Stimulated activated CD8-positive, alpha-beta memory T cell treated with anti-CD3 and anti-CD28 coated beads, Interleukin-15, amount 100 ng/mL, for 4 hours (primary cell): ENCODE data around the gene PLXDC1.
"Not testable (repeated sequence)": the region's sequence is repeated elsewhere in the genome, so short reads cannot be mapped to it uniquely, and the experiment has no call there.

Source experiments
- DNase-seq, 2 donors: peaks; one replicate each; pipeline ENCODE4 v3.0.0-alpha.2; 2020; ENCODE audit warnings: low read depth in 2 of 2

PLXDC1 gene

DNA sequence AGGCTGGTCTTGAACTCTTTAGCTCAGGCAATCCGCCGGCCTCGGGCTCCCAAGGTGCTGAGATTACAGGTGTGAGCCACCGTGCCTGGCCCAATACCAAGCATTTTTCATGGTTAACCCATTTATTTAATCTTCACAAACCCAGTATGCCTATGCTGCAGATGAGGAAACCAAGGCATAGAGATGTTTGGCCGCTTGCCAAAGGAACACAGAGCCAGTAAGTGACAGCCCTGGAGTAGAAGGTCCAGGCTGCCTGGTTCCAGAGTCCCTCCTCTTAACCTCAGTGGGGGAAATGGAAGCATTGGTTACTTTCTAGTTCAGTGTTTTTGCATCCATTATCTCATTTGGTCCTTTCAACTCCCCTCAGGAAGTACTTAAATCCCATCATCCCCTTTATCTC is 29.9 kb upstream of the PLXDC1 start:
- DNase-seq, result no peak

DNA sequence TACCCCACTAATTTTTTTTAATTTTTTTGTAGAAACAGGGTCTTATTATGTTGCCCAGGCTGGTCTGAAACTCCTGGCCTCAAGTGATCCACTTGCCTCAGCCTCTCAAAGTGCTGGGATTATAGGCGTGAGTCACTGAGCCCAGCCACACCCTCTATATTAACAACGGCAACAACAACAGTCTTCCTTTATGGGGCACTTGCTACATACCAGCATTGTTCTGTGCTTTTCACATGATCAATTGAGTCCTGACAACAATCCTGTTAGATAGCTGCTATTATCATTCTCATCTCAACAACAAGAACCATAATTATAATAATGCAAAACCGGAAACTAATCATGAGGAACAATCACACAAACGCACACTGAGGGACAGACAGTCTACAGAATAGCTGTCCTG is 27.1 kb upstream of the PLXDC1 start:
- DNase-seq, result no peak

DNA sequence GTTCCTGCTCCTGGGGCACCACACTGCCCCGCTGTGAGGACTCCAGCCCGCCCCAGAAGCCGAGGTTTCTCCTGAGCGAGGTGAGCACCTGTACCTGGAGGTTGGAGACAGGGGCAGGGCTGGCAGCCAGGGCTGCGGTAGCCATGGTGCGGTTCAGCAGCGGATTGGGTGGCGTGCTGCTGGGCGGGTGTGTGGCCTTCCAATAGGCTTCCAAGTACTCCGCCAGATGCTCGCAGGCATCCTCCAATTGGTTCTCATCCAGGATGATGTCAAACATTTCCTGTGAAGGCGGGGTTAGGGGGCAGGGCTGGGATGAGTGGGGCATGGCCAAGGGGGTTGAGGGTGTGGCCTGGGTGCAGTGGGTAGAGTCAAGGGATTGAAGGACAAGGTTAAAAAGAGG is 25.8 kb upstream of the PLXDC1 start:
- no peak for DNase-seq

DNA sequence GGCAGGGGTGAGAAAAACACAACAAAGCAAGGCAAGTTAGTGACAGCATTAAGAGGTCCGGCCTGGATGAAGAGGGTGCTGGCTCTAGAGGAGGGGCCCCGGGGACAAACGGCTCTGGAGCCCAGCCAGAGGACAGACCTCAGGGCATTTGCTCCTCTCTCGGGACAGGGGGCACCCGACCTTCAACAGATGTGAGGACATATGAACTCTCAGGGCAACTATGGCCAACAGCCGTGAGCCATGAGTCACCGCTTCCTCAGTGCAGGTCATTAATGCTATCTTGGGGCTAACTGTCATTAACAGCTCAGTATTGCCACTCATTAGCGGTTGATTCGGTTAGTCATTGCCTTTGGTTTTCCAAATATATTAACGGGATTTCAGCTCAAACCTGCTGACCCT is 24.3 kb upstream of the PLXDC1 start:
- DNase-seq, result no peak

DNA sequence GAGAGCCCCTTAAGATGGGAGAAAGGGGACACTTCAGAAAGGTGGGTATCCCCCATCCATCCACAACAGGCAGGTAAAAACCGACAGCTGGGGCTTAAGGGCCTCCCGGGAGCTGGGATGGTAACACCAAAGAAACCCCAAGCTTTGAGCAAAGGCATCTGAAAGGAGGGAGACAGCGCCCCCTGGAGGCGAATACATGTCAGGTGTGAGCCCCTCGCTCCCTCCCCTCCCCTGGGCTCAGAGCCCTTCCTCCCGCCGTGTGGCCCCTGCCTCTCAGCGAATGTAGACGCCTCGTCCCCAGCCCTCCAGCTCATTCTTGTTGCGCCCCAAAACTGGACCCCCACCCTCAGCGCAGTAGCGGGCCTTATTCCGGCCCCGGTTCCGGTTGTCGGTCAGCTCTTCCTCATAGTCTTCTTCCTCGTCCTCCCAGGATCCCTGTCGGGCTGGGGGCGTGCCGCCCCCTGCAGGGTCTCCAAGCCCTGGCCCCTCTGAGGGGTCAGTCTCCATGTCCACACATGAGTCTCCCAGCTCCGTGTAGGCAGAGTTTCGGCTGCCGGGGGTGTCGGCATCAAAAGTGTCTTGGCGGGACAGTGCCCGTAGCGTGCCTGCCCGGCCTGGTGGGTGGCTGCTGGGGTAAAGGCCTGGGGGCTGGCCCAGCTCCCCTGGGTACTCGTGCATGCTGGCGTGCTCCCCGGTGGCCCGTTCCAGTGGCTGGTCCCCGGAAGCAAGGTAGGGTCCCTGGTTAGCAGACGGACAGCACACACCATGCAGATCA is 23.7 kb upstream of the PLXDC1 start:
- DNase-seq, result peak in 1 of 2 donors; percentile 54

DNA sequence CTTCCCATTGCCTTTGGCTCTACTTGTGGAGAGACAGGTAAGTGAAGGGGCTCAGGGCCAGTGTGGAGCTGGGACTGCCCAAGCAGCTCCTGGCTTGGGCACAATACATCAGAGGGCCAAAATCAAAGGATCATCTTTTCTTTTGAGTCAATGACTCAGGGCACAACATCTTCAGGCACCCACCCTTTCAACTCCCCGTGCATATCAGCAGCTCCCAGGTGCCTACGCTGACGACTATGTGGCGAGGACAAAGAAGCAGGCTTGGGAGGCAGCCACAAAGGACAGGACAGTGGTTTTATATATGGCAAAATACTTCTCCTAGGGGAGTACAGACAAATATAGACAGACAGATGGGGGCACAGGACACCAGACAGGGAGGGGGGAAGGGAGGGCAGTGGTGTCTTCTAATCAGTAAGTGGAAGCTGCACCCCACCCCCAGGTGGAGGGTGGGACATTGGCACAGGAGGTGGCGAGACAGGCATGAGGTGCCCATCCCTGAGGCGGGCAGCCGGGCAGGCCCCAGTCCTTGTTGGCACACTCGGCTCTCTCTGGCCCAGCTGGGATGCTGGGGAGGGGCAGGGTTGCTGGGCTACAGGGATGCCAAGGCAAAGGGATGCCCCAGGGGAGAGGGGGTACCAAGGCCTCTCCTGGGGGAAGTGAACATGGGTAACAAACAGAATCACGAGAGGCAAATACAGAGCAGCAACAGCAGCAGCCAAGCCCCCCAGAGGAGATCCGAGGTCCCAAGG is 22.3 kb upstream of the PLXDC1 start:
- DNase-seq, result no peak

DNA sequence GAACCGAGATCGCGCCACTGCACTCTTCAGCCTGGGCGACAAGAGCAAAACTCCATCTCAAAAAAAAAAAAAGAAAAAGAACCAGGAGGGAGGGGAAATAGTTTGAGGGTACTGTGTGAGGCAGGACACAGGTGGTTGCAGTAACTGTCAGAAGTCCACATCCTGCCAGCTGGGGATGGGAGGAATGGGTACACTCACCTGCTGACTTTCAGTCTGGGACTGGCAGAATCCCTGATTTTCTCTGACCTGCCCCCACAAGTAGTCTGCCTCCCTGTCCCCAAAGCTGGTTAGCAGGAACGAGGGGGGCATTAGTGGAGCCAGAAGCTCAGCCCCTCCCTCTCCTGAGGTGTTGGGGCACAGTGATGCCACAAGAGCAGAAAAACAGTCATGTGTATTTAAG is 21.6 kb upstream of the PLXDC1 start:
- DNase-seq, result no peak

DNA sequence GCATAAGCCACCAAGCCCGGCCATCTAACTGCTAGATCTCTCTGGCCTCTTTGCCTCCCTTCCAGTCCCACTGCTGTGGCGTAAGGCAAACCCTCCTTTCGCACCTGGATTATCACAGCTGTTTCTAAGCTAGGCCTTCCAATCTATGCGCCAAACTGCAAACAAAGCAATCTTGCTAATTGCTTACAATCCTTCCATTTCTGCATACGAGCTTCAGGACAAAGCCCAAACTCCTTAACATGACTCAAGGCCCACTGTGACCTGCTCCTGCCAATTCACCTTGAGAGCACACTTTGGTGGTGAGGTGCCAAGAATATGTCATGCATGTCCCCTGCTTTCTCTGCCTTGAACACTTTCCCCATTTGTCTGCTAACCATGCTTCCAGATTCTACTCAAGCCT is 20.5 kb upstream of the PLXDC1 start:
- no peak for DNase-seq

DNA sequence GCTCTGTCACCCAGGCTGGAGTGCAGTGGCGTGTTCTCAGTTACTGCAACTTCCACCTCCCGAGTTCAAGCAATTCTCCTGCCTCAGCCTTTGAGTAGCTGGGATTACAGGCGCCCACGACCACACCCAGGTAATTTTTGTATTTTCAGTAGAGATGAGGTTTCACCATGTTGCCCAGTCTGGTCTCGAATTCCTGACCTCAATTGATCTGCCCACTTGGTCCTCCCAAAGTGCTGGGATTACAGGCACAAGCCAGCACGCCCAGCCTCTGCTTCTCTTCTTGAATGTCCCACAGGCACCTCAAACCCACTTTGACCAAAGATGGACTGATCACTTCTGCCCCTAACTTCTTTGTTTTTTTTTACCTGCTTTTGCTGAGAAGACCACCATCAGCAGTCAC is 19.1 kb upstream of the PLXDC1 start:
- no peak for DNase-seq

DNA sequence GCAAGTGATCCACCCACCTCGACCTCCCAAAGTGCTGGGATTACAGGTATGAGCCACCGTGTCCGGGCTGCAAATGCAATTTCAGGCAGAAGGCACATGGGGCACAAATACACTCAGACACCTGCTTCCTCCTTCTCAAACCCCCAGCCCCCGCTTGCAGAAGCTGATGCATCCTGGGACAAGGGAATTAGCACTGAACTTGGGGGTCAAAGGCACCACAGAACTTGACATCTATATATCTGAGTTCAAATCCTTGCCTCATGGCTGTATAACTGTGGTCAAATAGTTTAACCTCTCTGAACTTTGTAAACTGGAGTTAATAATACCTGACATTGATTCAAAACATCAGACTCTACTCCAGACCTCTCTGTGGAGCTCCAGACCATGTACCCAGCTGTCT is 18.7 kb upstream of the PLXDC1 start:
- DNase-seq, result no peak

DNA sequence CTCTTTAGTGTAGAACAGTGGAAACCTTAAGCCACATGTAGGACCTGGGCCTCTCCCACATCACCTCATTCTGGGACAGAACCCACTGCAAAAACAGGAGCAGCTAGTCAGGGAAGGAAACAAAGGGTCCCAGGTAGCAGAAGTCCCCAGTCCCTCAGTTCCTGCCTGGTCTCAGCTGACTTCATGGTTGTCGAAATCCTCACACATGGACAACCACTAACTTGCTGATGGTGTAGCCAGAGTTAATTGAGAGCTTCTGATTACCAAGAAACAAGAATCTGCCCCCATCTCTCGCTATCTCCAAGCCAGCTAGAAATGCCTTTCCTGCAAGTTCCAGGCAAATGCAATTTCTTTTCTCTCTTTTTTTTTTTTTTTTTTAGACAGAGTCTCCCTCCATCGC is 18.1 kb upstream of the PLXDC1 start:
- DNase-seq, result no peak

DNA sequence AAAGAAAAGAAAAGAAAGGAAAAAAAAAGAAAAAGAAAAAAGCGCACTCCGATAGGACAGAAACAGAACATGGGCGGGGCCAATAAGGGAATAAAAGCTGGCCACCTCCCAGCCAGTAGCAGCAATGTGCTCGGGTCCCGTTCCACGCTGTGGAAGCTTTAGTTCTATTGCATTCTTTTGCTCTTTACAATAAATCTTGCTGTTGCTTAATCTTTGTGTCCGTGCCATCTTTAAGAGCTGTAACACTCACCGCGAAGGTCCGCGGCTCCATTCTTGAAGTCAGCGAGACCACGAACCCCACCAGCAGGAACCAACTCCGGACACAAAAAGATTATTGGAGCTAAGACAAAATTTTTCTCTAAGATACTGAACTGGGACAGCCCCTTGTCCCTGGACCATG is 17.7 kb upstream of the PLXDC1 start:
- DNase-seq, result no peak

DNA sequence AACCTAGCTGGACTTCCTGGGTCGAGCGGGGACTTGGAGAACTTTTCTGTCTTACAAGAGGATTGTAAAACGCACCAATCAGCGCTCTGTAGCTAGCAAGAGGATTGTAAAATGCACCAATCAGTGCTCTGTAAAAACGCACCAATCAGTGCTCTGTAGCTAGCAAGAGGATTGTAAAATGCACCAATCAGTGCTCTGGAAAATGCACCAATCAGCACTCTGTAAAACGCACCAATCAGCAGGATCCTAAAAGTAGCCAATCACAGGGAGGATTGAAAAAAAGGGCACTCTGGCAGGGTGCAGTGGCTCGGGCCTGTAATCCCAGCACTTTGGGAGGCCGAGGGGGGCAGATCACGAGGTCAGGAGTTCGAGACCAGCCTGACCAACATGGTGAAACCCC is 17.1 kb upstream of the PLXDC1 start:
- DNase-seq, result not testable (repeated sequence)

DNA sequence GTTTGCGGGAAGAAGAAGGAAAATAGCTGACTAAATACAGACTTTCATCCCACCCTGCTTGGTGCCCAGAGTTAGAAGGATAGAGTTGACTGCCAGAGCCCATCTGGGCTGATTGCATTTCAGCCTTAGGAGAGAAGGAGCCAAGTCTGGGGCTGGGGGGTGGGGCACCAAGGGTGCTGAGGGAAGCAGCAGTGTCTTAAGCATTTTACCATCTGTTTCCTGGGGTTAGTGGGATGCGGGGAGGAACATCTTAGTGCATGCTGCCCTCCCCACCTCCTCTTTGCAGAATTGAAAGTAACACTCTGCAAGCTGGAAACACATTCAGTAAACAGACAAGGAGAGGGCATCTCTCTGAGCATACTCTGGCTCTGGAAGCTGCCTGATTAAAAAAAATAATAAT is 16.0 kb upstream of the PLXDC1 start:
- DNase-seq, result no peak

DNA sequence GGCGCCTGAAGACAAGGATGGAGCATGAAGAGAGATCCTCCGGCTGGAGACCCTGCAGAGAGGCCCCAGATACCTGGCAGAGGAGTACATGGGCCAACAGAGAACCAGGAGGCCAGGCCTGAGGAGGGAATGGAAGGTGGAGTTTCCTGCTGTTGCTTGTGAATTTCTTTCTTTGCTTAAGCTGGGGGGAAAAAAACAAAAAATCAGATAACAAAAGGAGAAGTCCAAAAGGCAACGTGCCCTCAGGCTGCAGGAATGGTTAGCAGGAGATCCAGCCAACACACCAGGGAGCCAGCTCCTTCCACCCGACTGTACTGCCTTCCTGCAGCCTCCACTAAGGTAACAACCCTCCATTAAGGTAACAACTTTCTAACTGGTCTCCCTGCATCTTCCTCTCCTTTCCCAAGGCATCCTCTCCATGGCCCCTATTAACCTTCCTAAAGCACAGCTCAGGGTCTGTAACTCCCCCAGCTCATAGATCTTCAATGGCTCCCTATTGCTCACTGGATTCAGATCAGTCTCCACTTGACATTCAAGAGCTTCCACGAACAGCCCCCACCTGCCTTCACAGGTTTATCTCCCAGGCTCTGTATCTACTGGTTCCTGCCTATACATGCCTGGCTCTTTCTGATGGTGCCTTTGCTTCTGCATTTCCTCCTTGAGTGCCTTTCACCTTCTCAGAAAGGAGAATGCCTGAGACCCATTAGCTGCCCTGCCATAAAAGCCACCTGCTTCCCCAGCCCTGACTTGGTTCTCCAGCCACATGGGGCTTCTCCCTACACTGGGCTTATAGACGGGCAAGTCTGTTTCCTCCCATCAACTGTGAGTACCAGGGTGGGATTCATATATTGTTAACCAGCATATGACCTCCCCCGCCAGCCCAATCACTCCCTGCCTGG is 15.2 kb upstream of the PLXDC1 start:
- DNase-seq, result no peak

DNA sequence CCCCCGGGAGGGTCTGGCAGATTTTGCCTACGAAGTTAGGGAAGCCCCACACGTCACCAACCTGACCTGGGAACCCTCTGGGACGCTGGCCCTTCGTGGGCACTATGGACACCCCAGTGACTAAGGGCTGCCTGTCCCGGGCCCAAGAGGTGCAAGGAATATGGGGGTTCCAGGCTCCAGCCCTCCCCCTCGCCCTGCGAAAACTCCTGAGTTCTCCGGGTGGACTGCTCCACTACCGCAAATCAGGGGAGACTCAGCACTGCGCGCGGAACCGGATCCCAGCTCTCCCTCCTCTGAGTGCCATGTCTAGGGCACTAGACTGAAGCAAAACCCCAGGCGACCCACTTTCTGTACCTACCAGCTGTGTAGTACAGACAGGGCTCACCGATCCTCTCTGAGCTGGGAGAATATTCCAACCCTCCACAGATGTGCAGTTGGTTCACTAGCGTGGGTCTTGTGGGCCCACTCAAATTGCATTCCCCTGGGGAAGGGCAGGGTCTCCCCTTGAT is 14.5 kb upstream of the PLXDC1 start, which contains the start of gene ARL5C:
Gene ARL5C (minus strand): TSS at position 321 of the 509 bp plus-strand sequence. CDS start 401 bp downstream, outside the sequence.
- DNase-seq, result no peak

DNA sequence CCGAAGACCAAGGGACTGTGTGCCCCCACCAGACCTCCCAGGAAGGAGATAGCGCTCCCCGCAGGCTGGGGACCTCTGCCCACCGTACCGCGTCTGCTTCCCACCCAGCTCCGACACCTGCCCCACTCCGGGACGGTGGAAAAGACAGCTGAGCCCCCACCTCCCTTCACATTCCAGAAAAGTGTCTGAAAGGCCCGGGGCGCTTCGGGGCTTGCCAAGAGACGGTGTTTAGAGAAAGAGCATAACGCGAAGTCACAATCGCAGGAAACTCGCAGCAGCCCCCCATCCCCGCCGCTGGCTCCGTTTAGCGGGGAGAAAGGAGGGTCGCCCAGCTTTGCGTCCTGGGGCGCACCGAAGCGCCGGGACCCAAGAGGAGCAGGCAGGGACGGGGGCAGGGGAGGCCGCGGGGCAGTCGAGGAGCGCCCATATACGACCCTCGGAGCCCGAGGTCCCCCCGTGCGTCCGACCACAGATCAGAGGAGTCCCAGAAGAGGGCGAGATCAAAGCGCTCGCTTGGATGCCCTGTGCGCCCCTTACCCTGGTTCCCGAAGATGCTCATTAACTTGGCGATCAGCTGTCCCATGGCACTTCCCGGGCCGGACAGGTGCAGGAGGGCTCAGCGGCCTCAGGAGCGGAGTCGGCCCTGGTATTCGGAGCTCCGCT is 13.9 kb upstream of the PLXDC1 start:
- DNase-seq, result no peak

DNA sequence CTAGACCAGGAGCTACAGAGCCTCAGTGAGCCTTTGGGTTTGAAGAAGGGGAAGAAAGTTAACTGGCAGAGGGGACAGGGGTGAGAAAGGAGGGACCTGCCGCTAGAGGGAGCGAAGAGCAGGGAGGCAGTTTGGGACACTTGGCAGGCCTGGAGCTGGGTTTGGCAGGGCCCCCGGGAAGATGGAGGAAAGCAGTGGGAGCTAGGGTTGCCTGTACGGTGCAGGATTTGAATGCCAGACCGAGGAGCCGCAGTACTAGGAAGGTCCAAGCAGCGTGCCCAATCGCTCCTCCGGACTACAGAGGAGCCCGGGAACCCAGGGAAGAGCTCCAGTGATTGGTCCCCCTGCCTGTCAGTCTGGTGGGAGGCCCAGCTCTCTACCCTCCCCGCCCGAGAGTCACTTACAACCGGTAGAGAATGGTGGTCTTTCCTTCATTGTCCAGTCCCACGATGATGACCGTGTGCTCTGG is 13.3 kb upstream of the PLXDC1 start:
- DNase-seq, result peak; percentile 50 to 55

DNA sequence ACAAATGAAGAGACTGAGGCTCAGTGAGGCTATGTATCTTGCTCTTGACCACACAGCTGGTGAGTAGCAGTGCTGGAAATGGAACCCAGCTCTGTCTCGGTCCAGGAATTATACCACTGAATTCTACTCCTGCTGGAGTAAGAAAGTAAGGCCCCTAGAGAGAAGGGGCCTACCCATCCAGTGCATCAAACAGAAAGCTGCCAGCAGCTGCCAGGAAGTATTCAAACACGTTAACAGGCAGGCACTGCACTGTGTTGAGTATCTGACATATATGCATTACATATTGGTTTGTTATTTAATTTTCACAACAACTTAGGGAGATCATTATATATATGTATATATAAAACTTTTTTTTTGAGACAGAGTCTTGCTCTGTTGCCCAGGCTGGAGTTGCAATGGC is 10.5 kb upstream of the PLXDC1 start:
- DNase-seq, result no peak

DNA sequence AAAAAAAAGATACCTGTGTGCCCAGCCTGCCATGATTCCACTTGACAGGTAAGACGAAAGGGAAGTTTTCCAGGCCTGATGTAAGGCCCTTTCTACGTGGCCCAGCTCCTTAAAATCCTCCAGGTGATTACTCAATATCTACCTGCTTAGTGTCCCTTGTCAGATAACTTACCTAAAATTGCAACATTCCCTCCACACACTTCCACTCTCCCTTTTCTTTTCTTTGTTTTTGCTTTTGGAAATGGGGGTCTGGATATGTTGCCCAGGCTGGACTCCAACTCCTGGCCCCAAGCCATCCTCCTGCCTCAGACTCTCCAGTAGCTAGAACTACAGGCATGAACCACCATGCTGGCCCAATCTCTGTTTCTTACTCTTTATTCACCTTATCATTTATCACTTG is 7.2 kb upstream of the PLXDC1 start:
- DNase-seq, result no peak

DNA sequence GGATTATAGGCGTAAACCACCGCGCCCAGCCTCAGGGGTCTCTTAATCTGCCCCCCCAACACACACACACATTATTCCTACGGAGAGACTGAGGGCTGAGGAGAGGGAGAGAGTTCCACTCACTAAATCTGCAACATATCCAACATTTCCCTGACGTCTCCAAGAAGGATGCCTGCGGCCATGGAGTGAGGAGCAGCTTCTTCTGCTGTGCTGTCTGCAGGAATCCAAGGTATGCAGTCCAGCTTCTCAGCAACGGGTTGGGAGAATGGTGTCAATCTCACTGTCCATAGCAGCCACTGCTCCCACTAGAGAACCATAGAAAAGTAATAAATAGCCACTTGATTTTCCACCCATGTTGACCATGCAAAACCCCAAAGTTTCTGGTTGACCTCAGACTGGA is 5.1 kb upstream of the PLXDC1 start:
- no peak for DNase-seq
